SK-N-SH treated with all-trans-retinoic acid at 6 μM for 48 hours (cell line): Measurements from ENCODE around the gene CPNE7.

ENCODE experiments used
- ATAC-seq: fragments of 200-7000 bp; cut with Tn5 transposase; 3 replicates; pipeline ENCODE4 v1.9.1; 2020; ENCODE audit warnings: mild to moderate bottlenecking, moderate library complexity
- BACH2 ChIP-seq: fragments of 250-450 bp; sonication (Bioruptor Pico); IDR thresholded peaks from 2 replicates; pipeline ENCODE4 v1.9.0; 2021; ENCODE audit warnings: mild to moderate bottlenecking, borderline replicate concordance
- CSDC2 ChIP-seq: fragments of 250-450 bp; sonication (Bioruptor Pico); IDR thresholded peaks from 2 replicates; pipeline ENCODE4 v1.5.0; 2020; ENCODE audit warnings: mild to moderate bottlenecking, moderate library complexity
- CSRNP3 ChIP-seq: fragments of 250-450 bp; sonication (Bioruptor Pico); IDR thresholded peaks from 2 replicates; pipeline ENCODE4 v1.5.1; 2021; ENCODE audit warnings: mild to moderate bottlenecking, moderate library complexity
- ESRRG ChIP-seq: fragments of 250-450 bp; sonication (Bioruptor Pico); IDR thresholded peaks from 2 replicates; pipeline ENCODE4 v1.6.1; 2021; ENCODE audit warnings: mild to moderate bottlenecking
- ISL1 ChIP-seq: fragments of 250-450 bp; sonication (Bioruptor Pico); IDR thresholded peaks from 2 replicates; pipeline ENCODE4 v2.1.2; 2022; ENCODE audit warnings: mild to moderate bottlenecking, moderate library complexity
- OSR1 ChIP-seq: fragments of 250-450 bp; sonication (Bioruptor Pico); IDR thresholded peaks from 2 replicates; pipeline ENCODE4 v1.8.0; 2022; ENCODE audit warnings: moderate library complexity, mild to moderate bottlenecking, inconsistent platforms
- PATZ1 ChIP-seq: fragments of 250-450 bp; sonication (Bioruptor Pico); IDR thresholded peaks from 2 replicates; pipeline ENCODE4 v1.8.0; 2020; ENCODE audit warnings: mild to moderate bottlenecking, moderate library complexity, borderline replicate concordance
- RARB ChIP-seq: fragments of 250-450 bp; sonication (Bioruptor Pico); IDR thresholded peaks from 2 replicates; pipeline ENCODE4 v1.8.0; 2021; ENCODE audit warnings: mild to moderate bottlenecking, moderate library complexity
- SNAI2 ChIP-seq: fragments of 250-450 bp; sonication (Bioruptor Pico); IDR thresholded peaks from 2 replicates; pipeline ENCODE4 v1.5.0; 2020; ENCODE audit warnings: mild to moderate bottlenecking, moderate library complexity
- TOX ChIP-seq: fragments of 250-450 bp; sonication (Bioruptor Pico); IDR thresholded peaks from 2 replicates; pipeline ENCODE4 v1.8.0; 2021; ENCODE audit warnings: mild to moderate bottlenecking, moderate library complexity, borderline replicate concordance
- TSHZ2 ChIP-seq: fragments of 250-450 bp; sonication (Bioruptor Pico); IDR thresholded peaks from 2 replicates; pipeline ENCODE4 v1.5.0; 2020; ENCODE audit warnings: mild to moderate bottlenecking, moderate library complexity
- ZNF565 ChIP-seq: fragments of 450-650 bp; formaldehyde crosslinking; conservative IDR thresholded peaks from 2 replicates; pipeline ENCODE4 v1.5.0; 2020; ENCODE audit warnings: low read depth, mild to moderate bottlenecking, moderate library complexity
- ZNF70 ChIP-seq: fragments of 450-650 bp; formaldehyde crosslinking; IDR thresholded peaks from 2 replicates; pipeline ENCODE4 v1.5.0; 2020; ENCODE audit warnings: mild to moderate bottlenecking, moderate library complexity
- ZNF8 ChIP-seq: fragments of 450-650 bp; formaldehyde crosslinking; IDR thresholded peaks from 2 replicates; pipeline ENCODE4 v1.5.0; 2020; ENCODE audit warnings: mild to moderate bottlenecking, moderate library complexity
- TF ChIP-seq, protein P1 (sequence below): fragments of 250-450 bp; sonication (Bioruptor Pico); IDR thresholded peaks from 2 replicates; pipeline ENCODE4 v1.5.1; 2020; ENCODE audit warnings: low read depth, mild to moderate bottlenecking, moderate library complexity

The CPNE7 gene

DNA sequence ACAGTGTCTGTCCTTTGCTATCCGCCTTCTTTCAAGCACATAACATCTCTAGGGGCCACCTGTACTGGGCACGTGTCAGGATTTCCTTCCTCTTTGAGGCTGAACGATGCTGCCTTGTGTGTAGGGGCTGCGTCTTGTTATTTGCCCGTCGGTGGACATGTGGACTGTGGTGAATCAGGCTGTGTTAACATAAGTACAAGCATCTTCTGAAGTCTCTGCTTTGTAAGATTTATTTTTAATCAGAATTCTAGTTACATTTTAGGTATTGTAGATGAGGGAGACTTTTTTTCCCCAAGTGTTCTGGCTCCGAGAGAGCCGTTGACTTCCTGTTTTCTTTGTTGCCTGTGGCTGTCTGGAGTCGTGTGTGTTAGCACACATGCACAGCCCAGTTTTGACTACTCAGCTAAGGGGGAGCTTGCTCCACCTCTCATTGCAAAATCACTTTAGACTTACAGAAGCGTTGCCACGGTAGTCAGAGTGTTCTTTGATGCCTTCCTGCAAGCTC is 41.3 kb upstream of the CPNE7 start:
- ATAC-seq: no peak
- TF ChIP-seq ISL1 (CRISPR knock-in tag) (no peak), TSHZ2 (CRISPR knock-in tag) (no peak), OSR1 (CRISPR knock-in tag) (no peak), CSDC2 (no peak), CSRNP3 (no peak)
- TF ChIP-seq, protein P1, sequence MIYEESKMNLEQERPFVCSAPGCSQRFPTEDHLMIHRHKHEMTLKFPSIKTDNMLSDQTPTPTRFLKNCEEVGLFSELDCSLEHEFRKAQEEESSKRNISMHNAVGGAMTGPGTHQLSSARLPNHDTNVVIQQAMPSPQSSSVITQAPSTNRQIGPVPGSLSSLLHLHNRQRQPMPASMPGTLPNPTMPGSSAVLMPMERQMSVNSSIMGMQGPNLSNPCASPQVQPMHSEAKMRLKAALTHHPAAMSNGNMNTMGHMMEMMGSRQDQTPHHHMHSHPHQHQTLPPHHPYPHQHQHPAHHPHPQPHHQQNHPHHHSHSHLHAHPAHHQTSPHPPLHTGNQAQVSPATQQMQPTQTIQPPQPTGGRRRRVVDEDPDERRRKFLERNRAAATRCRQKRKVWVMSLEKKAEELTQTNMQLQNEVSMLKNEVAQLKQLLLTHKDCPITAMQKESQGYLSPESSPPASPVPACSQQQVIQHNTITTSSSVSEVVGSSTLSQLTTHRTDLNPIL (CRISPR knock-in tag): no peak

GRCh38 chr16:89536371-89536770 is 39.2 kb upstream of the CPNE7 start:
- ATAC-seq: no peak
- TF ChIP-seq RARB (no peak), ISL1 (CRISPR knock-in tag) (no peak), TOX (no peak), PATZ1 (CRISPR knock-in tag) (no peak), TSHZ2 (CRISPR knock-in tag) (no peak), OSR1 (CRISPR knock-in tag) (no peak), ZNF565 (no peak), BACH2 (CRISPR knock-in tag) (no peak), SNAI2 (CRISPR knock-in tag) (no peak), ZNF70 (CRISPR knock-in tag) (no peak), CSRNP3 (no peak), CSDC2 (no peak), ESRRG (CRISPR knock-in tag) (no peak), ZNF8 (CRISPR knock-in tag) (no peak)
- TF ChIP-seq, protein P1 (CRISPR knock-in tag): no peak
- TF ChIP-seq, all 23 proteins: peak for 0
